BE2C (cell line): Measurements from ENCODE around the gene GPX1.
"Not testable (repeated sequence)": the region's sequence is repeated elsewhere in the genome, so short reads cannot be mapped to it uniquely, and the experiment has no call there.

Experiments
- DNase-seq: peaks from one replicate; pipeline ENCODE4 v3.0.0-alpha.2; 2020
- H3K27me3 ChIP-seq: fragments of 250-450 bp; sonication (Bioruptor Pico); 2 replicates; pipeline ENCODE4 v1.5.1; 2020; ENCODE audit warnings: mild to moderate bottlenecking
- H3K36me3 ChIP-seq: fragments of 250-450 bp; sonication (Bioruptor Pico); 2 replicates; pipeline ENCODE4 v1.5.1; 2020; ENCODE audit warnings: mild to moderate bottlenecking
- H3K4me1 ChIP-seq: fragments of 250-450 bp; sonication (Bioruptor Pico); 2 replicates; pipeline ENCODE4 v1.5.1; 2020
- H3K4me3 ChIP-seq: 2 replicates; pipeline ENCODE4 v1.5.1; 2011; ENCODE audit warnings: low read depth, low read length
- H3K9me3 ChIP-seq: fragments of 250-450 bp; sonication (Bioruptor Pico); 2 replicates; pipeline ENCODE4 v1.5.1; 2020
- TF ChIP-seq, protein P1 (sequence below): IDR thresholded peaks from 2 replicates; pipeline ENCODE4 v1.5.1; 2012; ENCODE audit warnings: mild to moderate bottlenecking, low read depth, low read length

GPX1 gene

DNA sequence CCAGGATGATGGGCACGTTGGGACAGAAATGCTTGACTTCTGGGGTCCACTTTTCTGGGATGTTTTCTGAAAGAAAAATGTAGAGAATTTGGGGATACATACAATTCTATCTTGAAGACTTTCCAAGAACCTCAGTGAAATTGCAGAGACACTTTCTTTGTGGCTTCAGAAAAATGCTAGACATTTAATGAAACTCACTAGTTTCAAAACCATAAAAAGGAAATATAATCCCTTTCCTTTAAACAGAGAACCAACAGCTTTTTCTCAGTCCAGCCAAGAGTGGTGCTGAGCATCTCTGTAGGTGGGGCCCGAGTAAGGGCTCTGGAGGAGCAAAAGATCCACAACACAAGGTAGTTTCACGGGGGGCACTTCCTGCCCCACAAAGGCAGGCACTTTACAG, 4.4 kb upstream of the GPX1 start:
- TF ChIP-seq, protein P1, sequence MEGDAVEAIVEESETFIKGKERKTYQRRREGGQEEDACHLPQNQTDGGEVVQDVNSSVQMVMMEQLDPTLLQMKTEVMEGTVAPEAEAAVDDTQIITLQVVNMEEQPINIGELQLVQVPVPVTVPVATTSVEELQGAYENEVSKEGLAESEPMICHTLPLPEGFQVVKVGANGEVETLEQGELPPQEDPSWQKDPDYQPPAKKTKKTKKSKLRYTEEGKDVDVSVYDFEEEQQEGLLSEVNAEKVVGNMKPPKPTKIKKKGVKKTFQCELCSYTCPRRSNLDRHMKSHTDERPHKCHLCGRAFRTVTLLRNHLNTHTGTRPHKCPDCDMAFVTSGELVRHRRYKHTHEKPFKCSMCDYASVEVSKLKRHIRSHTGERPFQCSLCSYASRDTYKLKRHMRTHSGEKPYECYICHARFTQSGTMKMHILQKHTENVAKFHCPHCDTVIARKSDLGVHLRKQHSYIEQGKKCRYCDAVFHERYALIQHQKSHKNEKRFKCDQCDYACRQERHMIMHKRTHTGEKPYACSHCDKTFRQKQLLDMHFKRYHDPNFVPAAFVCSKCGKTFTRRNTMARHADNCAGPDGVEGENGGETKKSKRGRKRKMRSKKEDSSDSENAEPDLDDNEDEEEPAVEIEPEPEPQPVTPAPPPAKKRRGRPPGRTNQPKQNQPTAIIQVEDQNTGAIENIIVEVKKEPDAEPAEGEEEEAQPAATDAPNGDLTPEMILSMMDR, result no peak
- Histone ChIP-seq H3K4me1 (peaks cover 3% of the 10 kb centered on the region; the same call in 1 of the 2 replicates), H3K36me3 (peaks cover 26% of the 10 kb centered on the region), H3K9me3 (no peaks in the 10 kb centered on the region), H3K27me3 (no peaks in the 10 kb centered on the region), H3K4me3 (no peak overlapping the region)
- no peak for DNase-seq

DNA sequence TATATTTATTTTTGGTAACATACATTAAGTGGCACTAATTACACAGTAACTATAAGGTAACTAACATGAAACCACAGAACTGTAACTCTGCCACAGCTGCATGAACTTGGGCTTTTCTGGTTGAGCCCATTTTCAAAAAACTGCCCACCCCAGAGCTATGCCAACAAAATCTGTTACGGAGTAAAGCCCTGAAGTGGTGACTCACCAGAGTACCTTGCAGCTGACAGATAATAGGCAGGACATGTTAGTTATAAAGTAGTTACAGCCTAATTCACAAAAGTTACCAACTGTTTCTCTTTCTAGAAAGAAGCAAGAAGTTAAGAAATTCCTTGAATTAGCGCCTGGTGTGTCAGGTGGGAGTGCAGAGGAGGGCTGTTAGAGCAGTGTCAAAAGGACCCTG, 1.5 kb upstream of the GPX1 start:
- Histone ChIP-seq H3K9me3 (no peaks in the 10 kb centered on the region), H3K36me3 (peaks cover 25% of the 10 kb centered on the region), H3K4me3 (no peak overlapping the region), H3K27me3 (no peaks in the 10 kb centered on the region), H3K4me1 (peaks cover 3% of the 10 kb centered on the region; the same call in 1 of the 2 replicates)
- no peak for DNase-seq
- TF ChIP-seq, protein P1, result no peak

DNA sequence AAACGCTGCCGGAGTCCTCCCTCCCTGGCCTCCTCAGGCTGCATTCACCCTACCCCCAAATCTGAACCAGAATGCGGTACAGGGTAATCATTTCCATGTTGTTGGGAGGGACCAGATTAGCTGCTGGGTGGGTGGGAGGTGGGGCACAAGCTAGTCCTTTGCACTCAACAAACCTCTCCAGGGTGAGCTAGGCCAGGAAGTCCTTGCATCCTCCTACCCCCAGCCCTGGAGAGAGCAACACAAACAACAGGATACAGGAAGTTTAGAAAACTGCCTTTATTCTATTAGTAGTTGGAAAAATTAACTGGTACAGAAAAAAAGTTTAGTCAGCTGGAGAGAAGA, 702 bp upstream of the GPX1 start:
- no peak for DNase-seq
- Histone ChIP-seq H3K4me3 (peak overlapping the region; percentile 40), H3K4me1 (peaks cover 3% of the 10 kb centered on the region; the same call in 1 of the 2 replicates), H3K27me3 (no peaks in the 10 kb centered on the region), H3K9me3 (no peaks in the 10 kb centered on the region), H3K36me3 (peaks cover 24% of the 10 kb centered on the region)
- TF ChIP-seq, protein P1, result no peak

DNA sequence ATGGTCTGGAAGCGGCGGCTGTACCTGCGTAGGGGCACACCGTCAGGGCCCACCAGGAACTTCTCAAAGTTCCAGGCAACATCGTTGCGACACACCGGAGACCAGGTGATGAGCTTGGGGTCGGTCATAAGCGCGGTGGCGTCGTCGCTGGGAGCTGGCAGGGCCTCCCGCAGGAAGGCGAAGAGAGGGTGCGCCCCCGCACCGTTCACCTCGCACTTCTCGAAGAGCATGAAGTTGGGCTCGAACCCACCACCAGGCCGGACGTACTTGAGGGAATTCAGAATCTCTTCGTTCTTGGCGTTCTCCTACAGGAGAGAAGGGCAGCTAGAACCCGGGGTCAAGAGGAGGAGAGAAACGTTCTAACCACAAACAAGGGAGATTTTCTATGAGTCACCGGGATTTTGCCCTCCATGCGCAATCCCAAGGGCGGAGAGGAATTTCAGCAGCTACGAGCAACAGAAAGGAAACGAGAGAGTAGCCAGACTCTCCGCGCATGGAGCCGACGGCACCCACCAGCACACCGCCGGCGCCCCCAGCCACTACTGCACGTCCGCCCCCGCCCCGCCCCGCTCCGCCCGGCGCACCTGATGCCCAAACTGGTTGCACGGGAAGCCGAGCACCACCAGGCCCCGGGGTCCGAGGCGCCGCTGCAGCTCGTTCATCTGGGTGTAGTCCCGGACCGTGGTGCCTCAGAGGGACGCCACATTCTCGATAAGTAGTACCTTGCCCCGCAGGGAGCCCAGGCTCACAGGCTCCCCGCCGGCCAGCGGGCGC, 523 bp downstream of the GPX1 start:
- DNase-seq, result peak; percentile 15
- not testable (repeated sequence) for H3K9me3 ChIP-seq, H3K27me3 ChIP-seq, H3K4me1 ChIP-seq
- Histone ChIP-seq H3K36me3 (peaks cover 21% of the 10 kb centered on the region), H3K4me3 (peak overlapping the region; percentile 75)

DNA sequence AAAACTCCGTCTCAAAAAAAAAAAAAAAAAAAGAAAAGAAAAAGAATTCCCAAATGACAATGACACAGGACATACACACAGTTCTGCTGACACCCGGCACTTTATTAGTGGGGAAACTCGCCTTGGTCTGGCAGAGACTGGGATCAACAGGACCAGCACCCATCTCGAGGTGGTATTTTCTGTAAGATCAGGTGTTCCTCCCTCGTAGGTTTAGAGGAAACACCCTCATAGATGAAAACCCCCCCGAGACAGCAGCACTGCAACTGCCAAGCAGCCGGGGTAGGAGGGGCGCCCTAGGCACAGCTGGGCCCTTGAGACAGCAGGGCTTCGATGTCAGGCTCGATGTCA, 1.1 kb downstream of the GPX1 start:
- H3K9me3 ChIP-seq, H3K27me3 ChIP-seq, H3K4me1 ChIP-seq, DNase-seq: not testable (repeated sequence)
- Histone ChIP-seq H3K4me3 (peak overlapping the region; percentile 75), H3K36me3 (peaks cover 21% of the 10 kb centered on the region)

DNA sequence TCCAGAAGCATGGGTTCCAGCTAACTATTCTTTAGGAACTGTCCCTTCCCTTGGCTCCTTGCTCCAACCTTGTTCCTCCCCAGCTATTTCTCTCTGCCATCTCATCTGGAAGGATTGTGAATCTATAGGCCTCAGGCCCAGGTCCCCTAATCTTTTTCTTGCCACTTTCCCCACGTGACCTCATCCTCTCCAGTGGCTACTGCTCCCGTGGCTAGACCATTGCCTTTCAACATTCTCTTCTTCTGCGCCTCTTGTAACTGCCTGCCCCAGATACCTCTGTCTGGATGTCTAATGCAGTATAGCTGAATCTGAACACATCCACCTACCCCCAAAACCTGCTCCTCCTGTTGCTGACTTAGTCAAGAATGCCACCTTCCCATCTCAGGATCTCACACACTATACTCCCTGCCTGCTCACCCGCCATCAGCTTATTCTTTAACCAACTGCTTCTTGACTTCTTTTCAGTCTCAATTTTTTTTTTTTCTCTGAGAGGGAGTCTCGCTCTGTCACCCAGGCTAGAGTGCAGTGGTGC, 5.2 kb downstream of the GPX1 start:
- DNase-seq, result no peak
- peaks cover 7% of the 10 kb centered on the region for H3K36me3 ChIP-seq
- H3K4me3 ChIP-seq, result no peak overlapping the region
- no peaks in the 10 kb centered on the region for H3K4me1 ChIP-seq
- H3K27me3 ChIP-seq, result no peaks in the 10 kb centered on the region
- TF ChIP-seq, protein P1, result no peak
- no peaks in the 10 kb centered on the region for H3K9me3 ChIP-seq

DNA sequence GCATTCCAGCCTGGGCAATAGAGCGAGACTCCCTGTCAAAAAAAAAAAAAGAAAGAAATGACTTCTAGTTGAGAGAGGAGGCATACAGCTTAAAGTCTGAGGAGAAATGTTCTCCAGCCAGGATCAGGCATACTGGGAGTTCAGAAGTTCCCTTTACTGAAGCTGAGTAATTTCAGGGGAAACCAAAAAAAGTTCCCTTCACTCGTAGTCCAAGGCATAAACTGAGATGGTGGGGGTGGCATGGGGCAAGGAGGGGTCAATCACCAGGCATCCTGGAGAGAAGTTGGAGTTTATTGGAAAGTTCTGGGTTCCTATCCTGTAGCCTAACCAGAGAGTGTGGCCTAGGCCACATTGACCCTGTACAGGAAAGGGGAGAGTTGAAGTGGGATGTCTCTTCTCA, 5.9 kb downstream of the GPX1 start:
- peaks cover 7% of the 10 kb centered on the region for H3K36me3 ChIP-seq
- H3K4me1 ChIP-seq, result no peaks in the 10 kb centered on the region

More for the DNA sequence above, 5.9 kb downstream of the GPX1 start:
- TF ChIP-seq, protein P1, result no peak
- Histone ChIP-seq H3K27me3 (no peaks in the 10 kb centered on the region), H3K4me3 (no peak overlapping the region), H3K9me3 (no peaks in the 10 kb centered on the region)
- no peak for DNase-seq
